ENCODE results near the gene CEP97.
"Not testable (repeated sequence)": the region's sequence is repeated elsewhere in the genome, so short reads cannot be mapped to it uniquely, and the experiment has no call there.

The CEP97 gene

GRCh38 chr3:101704639-101705038 is 19.8 kb upstream of the CEP97 start:
- DNase-seq, result not testable (repeated sequence)

GRCh38 chr3:101709126-101709525 is 15.3 kb upstream of the CEP97 start:
- no peak for DNase-seq

GRCh38 chr3:101718455-101718854 is 6.0 kb upstream of the CEP97 start:
- DNase-seq, result no peak

- no peak for DNase-seq
Observed at GRCh38 chr3:101719604-101720185, 4.7 kb upstream of the CEP97 start.

GRCh38 chr3:101720851-101721840 is 3.3 kb upstream of the CEP97 start:
- DNase-seq, result no peak

GRCh38 chr3:101722394-101723173 is 1.8 kb upstream of the CEP97 start:
- no peak for DNase-seq

GRCh38 chr3:101725194-101725889 is 928 bp downstream of the CEP97 start:
- no peak for DNase-seq

GRCh38 chr3:101725890-101726275 is 1.5 kb downstream of the CEP97 start:
- DNase-seq, result no peak

- no peak for DNase-seq
Observed at GRCh38 chr3:101729586-101729985, 5.2 kb downstream of the CEP97 start.

- DNase-seq, result no peak
Observed at GRCh38 chr3:101730839-101731238, 6.4 kb downstream of the CEP97 start.

- no peak for DNase-seq
Observed at GRCh38 chr3:101732240-101732641, 7.8 kb downstream of the CEP97 start.

- DNase-seq, result no peak
Observed at GRCh38 chr3:101735833-101736232, 11.4 kb downstream of the CEP97 start.

- DNase-seq, result not testable (repeated sequence)
Observed at GRCh38 chr3:101741914-101742313, 17.5 kb downstream of the CEP97 start.

- DNase-seq, result no peak
Observed at GRCh38 chr3:101744811-101745210, 20.4 kb downstream of the CEP97 start.

- not testable (repeated sequence) for DNase-seq
Observed at GRCh38 chr3:101745934-101746333, 21.5 kb downstream of the CEP97 start.

GRCh38 chr3:101753386-101754113 is 29.1 kb downstream of the CEP97 start:
- not testable (repeated sequence) for DNase-seq

GRCh38 chr3:101758224-101758623 is 33.8 kb downstream of the CEP97 start:
- no peak for DNase-seq

GRCh38 chr3:101762041-101762646 is 37.7 kb downstream of the CEP97 start:
- no peak for DNase-seq

- not testable (repeated sequence) for DNase-seq
Observed at GRCh38 chr3:101777745-101778281, 53.4 kb downstream of the CEP97 start.

- DNase-seq, result no peak
Observed at GRCh38 chr3:101778385-101779046, 54.1 kb downstream of the CEP97 start.

All from T1000 (cell line).